ENCODE measurements around the gene KCNK6. TPM values are rescaled to one million over a fixed set of nuclear protein-coding genes. Genes with fewer than 3 reads are reported as not detected.

KCNK6 gene
- total RNA-seq, 2 donors from 2014 or later, result 1.3 to 3.8 TPM

DNA sequence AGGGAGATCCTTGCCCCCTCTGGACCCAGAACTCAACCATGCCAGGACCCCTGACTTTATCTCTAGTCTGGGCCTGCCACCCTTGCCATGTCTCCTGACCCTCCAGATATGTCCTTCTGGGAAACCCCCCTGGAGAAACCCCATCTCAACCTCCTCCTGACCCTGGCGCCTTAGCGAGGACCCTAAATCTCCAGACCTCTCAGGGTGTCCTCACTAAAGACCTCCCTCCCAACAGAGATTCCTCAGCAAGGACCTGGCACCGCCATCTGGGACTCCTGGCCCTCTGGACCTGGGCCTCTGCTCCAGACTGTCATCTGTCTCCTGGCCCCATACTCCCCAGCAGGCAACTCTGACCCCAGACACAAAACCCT, 1.3 kb downstream of the KCNK6 start:
- Histone ChIP-seq H3K4me1 (peaks cover 0 to 44% of the 10 kb centered on the region in 2 donors), H3K27ac (peak overlapping the region; percentile 5 to 79), H3K4me3 (peak overlapping the region; percentile 56 to 79), H3K36me3 (no peaks in the 10 kb centered on the region), H3K27me3 (no peaks in the 10 kb centered on the region), H3K9me3 (no peaks in the 10 kb centered on the region)
- TF ChIP-seq CTCF (IDR thresholded peaks at IDR 0.05), result no peak
- no peak for DNase-seq (ENCODE audit: low spot score)

DNA sequence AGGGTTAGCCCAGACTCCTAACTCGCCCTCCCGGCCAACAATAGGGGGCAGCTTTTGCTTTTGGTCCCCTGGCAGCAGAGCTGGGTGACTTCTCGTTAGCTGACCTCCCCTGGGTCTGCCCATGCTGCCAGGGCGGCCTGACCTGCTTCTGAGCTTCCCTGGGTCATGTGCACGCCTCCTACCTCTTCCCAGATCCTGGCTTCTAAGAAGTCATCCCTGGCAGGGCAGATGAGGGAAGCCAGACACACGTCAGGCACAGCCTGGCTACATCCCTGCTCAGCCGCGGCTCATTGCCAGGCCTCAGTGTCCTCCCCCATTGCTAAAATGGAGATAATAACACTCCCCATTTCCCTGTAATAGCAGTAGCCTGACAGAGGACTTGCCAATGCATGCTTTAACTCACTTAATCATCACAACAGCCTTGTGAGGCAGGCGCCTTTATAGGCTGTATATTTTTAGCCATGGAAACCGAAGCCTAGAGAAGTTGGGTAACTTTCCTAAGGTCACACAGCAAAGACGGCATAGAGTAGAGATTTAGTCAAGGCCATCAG, 2.1 kb downstream of the KCNK6 start:
- Histone ChIP-seq H3K4me1 (peaks cover 0 to 39% of the 10 kb centered on the region in 2 donors), H3K27ac (peak overlapping the region; percentile 15 to 79), H3K36me3 (peaks cover under 1% of the 10 kb centered on the region), H3K4me3 (no peak overlapping the region), H3K27me3 (no peaks in the 10 kb centered on the region), H3K9me3 (no peaks in the 10 kb centered on the region)
- TF ChIP-seq CTCF (IDR thresholded peaks at IDR 0.05), result no peak
- DNase-seq (ENCODE audit: low spot score), result peak; percentile 68

DNA sequence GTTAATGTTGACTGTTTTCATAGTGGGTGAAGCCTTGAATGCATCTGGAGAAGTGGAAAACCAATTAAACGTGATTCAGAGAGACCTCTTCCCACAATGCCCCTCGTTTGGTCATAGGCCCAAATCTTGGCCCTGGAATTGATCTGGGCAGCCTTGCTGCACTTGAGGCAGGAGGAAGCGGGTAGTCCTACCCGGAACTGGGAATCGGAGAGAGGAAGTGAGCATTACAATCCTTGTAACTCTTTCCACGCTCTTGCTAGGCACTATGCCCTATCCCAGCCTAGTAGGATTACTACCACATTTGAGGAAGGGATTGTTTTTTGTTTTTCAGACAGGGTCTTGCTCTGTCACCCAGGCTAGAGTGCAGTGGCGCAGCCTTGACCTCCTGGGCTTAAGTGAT, 3.6 kb downstream of the KCNK6 start:
- H3K27ac ChIP-seq, result no peak overlapping the region
- no peak for TF ChIP-seq CTCF (IDR thresholded peaks at IDR 0.05)
- no peaks in the 10 kb centered on the region for H3K9me3 ChIP-seq
- H3K36me3 ChIP-seq, result peaks cover 8% of the 10 kb centered on the region
- no peak for DNase-seq (ENCODE audit: low spot score)
- H3K4me3 ChIP-seq, result no peak overlapping the region
- H3K27me3 ChIP-seq, result no peaks in the 10 kb centered on the region
- H3K4me1 ChIP-seq, result peaks cover 0 to 37% of the 10 kb centered on the region in 2 donors

- Histone ChIP-seq H3K4me1 (peaks cover 0 to 26% of the 10 kb centered on the region in 2 donors), H3K36me3 (peaks cover 8% of the 10 kb centered on the region), H3K9me3 (no peaks in the 10 kb centered on the region), H3K27ac (no peak overlapping the region), H3K4me3 (no peak overlapping the region), H3K27me3 (no peaks in the 10 kb centered on the region)
- DNase-seq (ENCODE audit: low spot score), result no peak
- no peak for TF ChIP-seq CTCF (IDR thresholded peaks at IDR 0.05)
Measured at GRCh38 chr19:38324431-38324830, 4.8 kb downstream of the KCNK6 start.

DNA sequence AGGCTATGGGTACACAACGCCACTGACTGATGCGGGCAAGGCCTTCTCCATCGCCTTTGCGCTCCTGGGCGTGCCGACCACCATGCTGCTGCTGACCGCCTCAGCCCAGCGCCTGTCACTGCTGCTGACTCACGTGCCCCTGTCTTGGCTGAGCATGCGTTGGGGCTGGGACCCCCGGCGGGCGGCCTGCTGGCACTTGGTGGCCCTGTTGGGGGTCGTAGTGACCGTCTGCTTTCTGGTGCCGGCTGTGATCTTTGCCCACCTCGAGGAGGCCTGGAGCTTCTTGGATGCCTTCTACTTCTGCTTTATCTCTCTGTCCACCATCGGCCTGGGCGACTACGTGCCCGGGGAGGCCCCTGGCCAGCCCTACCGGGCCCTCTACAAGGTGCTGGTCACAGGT, 6.9 kb downstream of the KCNK6 start:
- TF ChIP-seq CTCF (IDR thresholded peaks at IDR 0.05), result no peak
- DNase-seq (ENCODE audit: low spot score), result no peak
- no peaks in the 10 kb centered on the region for H3K9me3 ChIP-seq

DNA sequence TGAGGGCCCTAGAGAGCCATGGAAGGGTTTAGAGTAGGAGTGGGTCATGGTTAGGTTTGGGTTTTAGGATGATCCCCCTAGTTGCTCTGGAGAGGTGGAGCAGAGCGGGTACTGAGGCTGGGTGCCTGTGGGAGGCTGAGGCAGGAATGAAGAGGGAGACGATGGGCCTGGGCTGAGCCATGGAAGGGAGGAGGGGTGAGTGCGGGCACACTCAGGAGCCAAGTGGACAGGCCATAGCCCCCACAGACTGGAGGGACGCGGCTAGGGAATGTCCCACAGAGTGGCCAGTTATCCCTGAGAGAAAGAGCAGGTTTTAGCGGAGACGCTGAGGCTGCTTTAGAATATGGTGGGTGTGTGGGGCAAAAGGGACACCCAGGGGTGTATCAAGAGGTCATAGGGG, 10.0 kb downstream of the KCNK6 start:
- TF ChIP-seq CTCF (IDR thresholded peaks at IDR 0.05), result no peak
- Histone ChIP-seq H3K27me3 (no peaks in the 10 kb centered on the region), H3K4me1 (no peaks in the 10 kb centered on the region), H3K4me3 (no peak overlapping the region), H3K36me3 (peaks cover 8% of the 10 kb centered on the region), H3K27ac (no peak overlapping the region), H3K9me3 (no peaks in the 10 kb centered on the region)
- no peak for DNase-seq (ENCODE audit: low spot score)

More for the DNA sequence above, 6.9 kb downstream of the KCNK6 start:
- H3K4me3 ChIP-seq, result no peak overlapping the region
- peaks cover 8% of the 10 kb centered on the region for H3K36me3 ChIP-seq
- H3K27me3 ChIP-seq, result no peaks in the 10 kb centered on the region
- peaks cover 0 to 7% of the 10 kb centered on the region in 2 donors for H3K4me1 ChIP-seq
- H3K27ac ChIP-seq, result no peak overlapping the region

Measured in right atrium auricular region (tissue), 2 donors.